ENCODE data around the gene CCHCR1.
A peak's percentile ranks its signal among the peaks of the same experiment; 100 is the strongest.
"Not testable (repeated sequence)": the region's sequence is repeated elsewhere in the genome, so short reads cannot be mapped to it uniquely, and the experiment has no call there.

CCHCR1 gene

GRCh38 chr6:31192431-31193105 is 35.0 kb upstream of the CCHCR1 start:
- H3K4me1 Mint-ChIP-seq (ENCODE audit: low read depth): peaks cover 23% of the 10 kb centered on the region
- not testable (repeated sequence) for H3K27me3 Mint-ChIP-seq; H3K36me3 Mint-ChIP-seq; H3K9me3 Mint-ChIP-seq (ENCODE audit: low read depth); H3K4me3 Mint-ChIP-seq; H3K27ac Mint-ChIP-seq

- Mint-ChIP-seq H3K4me1 (ENCODE audit: low read depth) (peaks cover 10% of the 10 kb centered on the region), H3K27ac (no peak overlapping the region), H3K9me3 (ENCODE audit: low read depth) (no peaks in the 10 kb centered on the region), H3K4me3 (no peak overlapping the region), H3K36me3 (peaks cover 2% of the 10 kb centered on the region), H3K27me3 (no peaks in the 10 kb centered on the region)
Measured at GRCh38 chr6:31190488-31190887, 32.9 kb upstream of the CCHCR1 start.

DNA sequence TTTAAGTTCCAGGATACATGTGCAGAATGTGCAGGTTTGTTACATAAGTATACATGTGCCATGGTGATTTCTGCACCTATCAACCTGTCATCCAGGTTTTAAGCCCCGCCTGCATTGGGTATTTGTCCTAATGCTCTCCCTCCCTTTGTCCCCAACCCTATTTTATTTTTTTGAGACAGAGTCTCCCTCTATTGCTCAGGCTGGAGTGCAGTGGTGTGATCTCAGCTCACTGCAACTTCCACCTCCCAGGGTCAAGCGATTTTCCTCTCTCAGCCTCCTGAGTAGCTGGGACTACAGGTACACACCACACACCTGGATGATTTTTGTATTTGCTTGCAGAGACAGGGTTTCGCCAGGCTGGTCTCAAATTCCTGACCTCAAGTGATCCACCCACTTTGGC is 31.6 kb upstream of the CCHCR1 start:
- not testable (repeated sequence) for H3K9me3 Mint-ChIP-seq (ENCODE audit: low read depth); H3K27ac Mint-ChIP-seq; H3K36me3 Mint-ChIP-seq; H3K27me3 Mint-ChIP-seq; H3K4me3 Mint-ChIP-seq; H3K4me1 Mint-ChIP-seq (ENCODE audit: low read depth)

DNA sequence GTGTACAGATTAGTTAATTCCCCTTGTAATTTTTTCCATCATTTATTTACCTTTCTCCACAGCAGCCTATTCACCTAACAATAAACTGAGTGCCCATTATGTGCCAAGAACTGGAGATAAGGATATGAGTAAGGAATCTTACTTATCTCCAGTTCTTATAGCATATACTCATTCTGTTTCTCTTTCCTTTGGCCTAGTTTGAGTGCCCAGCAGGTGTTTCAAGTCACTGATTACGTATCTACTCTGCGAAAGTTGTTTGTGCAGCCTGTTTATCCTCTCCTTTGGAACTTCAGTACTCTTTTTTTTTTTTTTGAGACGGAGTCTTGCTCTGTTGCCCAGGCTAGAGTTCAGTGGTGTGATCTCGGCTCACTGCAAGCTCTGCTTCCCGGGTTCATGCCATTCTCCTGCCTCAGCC is 30.2 kb upstream of the CCHCR1 start:
- H3K27me3 Mint-ChIP-seq: no peaks in the 10 kb centered on the region
- no peak overlapping the region for H3K4me3 Mint-ChIP-seq
- H3K36me3 Mint-ChIP-seq: no peaks in the 10 kb centered on the region
- H3K4me1 Mint-ChIP-seq (ENCODE audit: low read depth): peaks cover 2% of the 10 kb centered on the region
- no peak overlapping the region for H3K27ac Mint-ChIP-seq
- no peaks in the 10 kb centered on the region for H3K9me3 Mint-ChIP-seq (ENCODE audit: low read depth)

DNA sequence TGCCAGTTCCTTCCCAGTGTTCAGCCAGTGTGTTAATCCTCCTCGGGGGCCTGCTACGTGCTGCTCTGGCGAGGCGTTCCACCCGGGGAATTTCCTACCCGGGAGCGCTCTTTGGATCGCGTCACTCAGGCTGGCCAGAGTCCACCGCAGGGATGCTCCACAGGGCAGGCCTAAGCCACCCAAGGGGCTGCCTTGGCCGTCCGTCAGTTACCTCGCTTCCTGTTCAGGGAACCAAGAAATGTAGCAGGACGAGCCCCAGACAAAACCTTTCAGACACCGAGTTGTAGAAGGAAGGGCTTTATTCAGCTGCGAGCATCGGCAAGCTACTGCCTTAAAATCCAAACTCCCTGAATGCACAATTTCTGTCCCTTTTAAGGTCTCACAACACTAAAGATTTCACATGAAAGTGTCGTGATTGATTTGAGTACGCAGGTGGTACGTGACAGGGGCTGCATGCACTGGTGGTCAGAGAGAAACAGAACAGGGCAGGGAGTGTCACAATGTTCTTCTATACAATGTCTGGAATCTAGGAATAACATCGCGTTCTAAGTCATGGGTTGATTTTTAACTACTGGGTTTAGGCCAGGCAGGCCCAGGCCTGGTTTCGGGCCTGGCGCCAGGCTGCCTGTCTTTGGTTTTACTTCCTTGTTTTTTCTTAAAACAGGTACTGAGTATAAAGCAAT is 28.6 kb upstream of the CCHCR1 start:
- no peaks in the 10 kb centered on the region for H3K27me3 Mint-ChIP-seq
- H3K4me1 Mint-ChIP-seq (ENCODE audit: low read depth): no peaks in the 10 kb centered on the region
- H3K36me3 Mint-ChIP-seq: no peaks in the 10 kb centered on the region
- H3K27ac Mint-ChIP-seq: no peak overlapping the region
- no peak overlapping the region for H3K4me3 Mint-ChIP-seq
- no peaks in the 10 kb centered on the region for H3K9me3 Mint-ChIP-seq (ENCODE audit: low read depth)

- H3K9me3 Mint-ChIP-seq (ENCODE audit: low read depth); H3K36me3 Mint-ChIP-seq; H3K27me3 Mint-ChIP-seq; H3K27ac Mint-ChIP-seq; H3K4me3 Mint-ChIP-seq; H3K4me1 Mint-ChIP-seq (ENCODE audit: low read depth): not testable (repeated sequence)
Measured at GRCh38 chr6:31185695-31186051, 28.1 kb upstream of the CCHCR1 start.

GRCh38 chr6:31183859-31184258 is 26.3 kb upstream of the CCHCR1 start:
- not testable (repeated sequence) for H3K27me3 Mint-ChIP-seq; H3K4me3 Mint-ChIP-seq; H3K36me3 Mint-ChIP-seq; H3K9me3 Mint-ChIP-seq (ENCODE audit: low read depth); H3K27ac Mint-ChIP-seq; H3K4me1 Mint-ChIP-seq (ENCODE audit: low read depth)

- H3K4me1 Mint-ChIP-seq (ENCODE audit: low read depth); H3K27ac Mint-ChIP-seq; H3K4me3 Mint-ChIP-seq; H3K9me3 Mint-ChIP-seq (ENCODE audit: low read depth); H3K36me3 Mint-ChIP-seq; H3K27me3 Mint-ChIP-seq: not testable (repeated sequence)
Measured at GRCh38 chr6:31183287-31183686, 25.7 kb upstream of the CCHCR1 start.

DNA sequence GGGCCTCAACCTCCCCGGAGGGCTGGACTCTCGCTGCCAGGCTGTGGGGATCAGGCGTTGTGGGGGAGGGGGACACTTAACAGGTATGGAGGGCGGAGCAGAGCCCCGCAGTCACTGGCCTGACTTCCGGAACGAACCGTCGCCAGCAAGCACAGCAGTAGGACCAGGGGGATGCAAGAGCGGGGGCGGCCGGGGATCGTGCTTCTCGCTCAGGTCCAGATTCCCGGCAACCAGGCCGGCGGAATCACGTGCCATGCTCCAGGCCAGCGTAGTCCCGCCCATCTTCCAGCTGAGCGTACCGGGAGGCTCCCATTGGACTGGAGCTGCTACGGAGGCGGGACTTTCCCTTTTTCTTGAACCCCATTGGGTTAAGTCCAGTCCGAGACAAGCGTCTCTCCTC is 22.9 kb upstream of the CCHCR1 start:
- Mint-ChIP-seq H3K9me3 (ENCODE audit: low read depth) (no peaks in the 10 kb centered on the region), H3K4me3 (peak overlapping the region; percentile 79), H3K36me3 (no peaks in the 10 kb centered on the region), H3K27me3 (no peaks in the 10 kb centered on the region), H3K27ac (peak overlapping the region; percentile 16), H3K4me1 (ENCODE audit: low read depth) (peaks cover 10% of the 10 kb centered on the region)

- H3K27ac Mint-ChIP-seq: no peak overlapping the region
- H3K27me3 Mint-ChIP-seq: no peaks in the 10 kb centered on the region
- H3K36me3 Mint-ChIP-seq: no peaks in the 10 kb centered on the region
- peak overlapping the region; percentile 79 for H3K4me3 Mint-ChIP-seq
- H3K9me3 Mint-ChIP-seq (ENCODE audit: low read depth): no peaks in the 10 kb centered on the region
- peaks cover 10% of the 10 kb centered on the region for H3K4me1 Mint-ChIP-seq (ENCODE audit: low read depth)
Measured at GRCh38 chr6:31179896-31180295, 22.3 kb upstream of the CCHCR1 start.

- Mint-ChIP-seq H3K4me1 (ENCODE audit: low read depth) (peaks cover 10% of the 10 kb centered on the region), H3K36me3 (no peaks in the 10 kb centered on the region), H3K9me3 (ENCODE audit: low read depth) (no peaks in the 10 kb centered on the region), H3K27ac (no peak overlapping the region), H3K4me3 (no peak overlapping the region), H3K27me3 (no peaks in the 10 kb centered on the region)
Measured at GRCh38 chr6:31179042-31179386, 21.4 kb upstream of the CCHCR1 start.

DNA sequence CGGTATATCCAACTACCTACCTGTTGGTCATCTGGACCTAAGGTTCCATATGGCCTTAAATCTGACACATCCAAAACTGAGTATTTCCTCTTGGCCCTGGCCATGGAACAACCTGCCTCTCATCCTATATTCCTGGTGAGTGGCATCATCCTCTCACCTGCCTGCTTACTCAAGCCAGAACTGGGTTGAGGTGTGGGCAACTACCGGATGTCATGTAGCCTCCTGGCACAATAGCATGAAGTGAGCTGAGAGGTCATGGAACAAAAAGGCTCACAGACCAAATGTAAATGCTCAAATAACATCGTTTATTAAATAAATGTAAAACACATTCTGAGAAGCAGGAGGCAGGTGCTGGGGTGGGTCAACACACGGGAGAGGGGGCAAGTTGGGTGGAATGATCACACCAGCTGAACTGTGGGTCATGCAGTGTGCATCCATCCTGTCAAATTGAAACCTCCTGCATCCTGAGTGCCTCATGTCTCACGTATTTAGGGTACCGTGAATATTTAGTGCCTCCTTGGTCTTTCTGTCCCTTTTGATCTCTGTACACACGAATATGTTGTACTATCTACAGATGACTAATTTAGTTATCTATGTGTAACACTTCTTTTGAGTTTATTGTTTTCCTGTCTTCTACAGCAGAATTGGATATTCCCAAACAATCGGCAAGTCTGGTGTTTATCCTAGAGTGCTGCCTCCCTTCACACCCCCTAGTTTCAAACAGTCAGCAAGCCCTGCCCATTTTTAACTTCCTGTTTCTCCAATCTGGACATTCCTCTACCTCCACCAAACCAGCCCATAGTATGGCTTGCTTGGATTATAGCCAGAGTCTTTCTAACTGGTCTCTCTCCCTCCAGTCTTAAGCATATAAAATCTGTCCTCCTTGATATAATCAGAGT is 20.8 kb upstream of the CCHCR1 start:
- Mint-ChIP-seq H3K9me3 (ENCODE audit: low read depth) (no peaks in the 10 kb centered on the region), H3K27me3 (no peaks in the 10 kb centered on the region), H3K36me3 (no peaks in the 10 kb centered on the region), H3K4me1 (ENCODE audit: low read depth) (peaks cover 10% of the 10 kb centered on the region), H3K27ac (no peak overlapping the region), H3K4me3 (no peak overlapping the region)

- Mint-ChIP-seq H3K4me1 (ENCODE audit: low read depth) (peaks cover 10% of the 10 kb centered on the region), H3K27ac (no peak overlapping the region), H3K36me3 (no peaks in the 10 kb centered on the region), H3K9me3 (ENCODE audit: low read depth) (no peaks in the 10 kb centered on the region), H3K4me3 (no peak overlapping the region), H3K27me3 (no peaks in the 10 kb centered on the region)
Measured at GRCh38 chr6:31175971-31176370, 18.4 kb upstream of the CCHCR1 start.

DNA sequence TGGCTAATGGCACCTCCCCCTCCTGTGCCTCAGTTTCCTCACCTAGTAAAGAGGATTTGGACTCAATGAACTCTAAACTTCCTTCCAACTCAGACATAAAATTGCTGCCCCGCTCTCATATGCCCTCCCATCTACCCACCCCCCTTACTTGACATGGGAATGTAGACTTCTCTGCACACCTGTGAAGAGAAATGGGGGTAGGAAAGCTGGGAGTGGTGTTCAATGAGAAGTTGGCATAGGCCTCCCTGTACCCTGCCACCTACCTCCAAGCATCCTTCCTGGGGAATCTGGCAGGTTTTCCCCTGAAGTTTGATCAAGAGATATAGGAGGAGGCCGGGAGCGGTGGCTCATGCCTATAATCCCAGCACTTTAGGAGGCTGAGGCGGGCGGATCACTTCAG is 16.8 kb upstream of the CCHCR1 start:
- H3K9me3 Mint-ChIP-seq (ENCODE audit: low read depth): no peaks in the 10 kb centered on the region
- H3K27ac Mint-ChIP-seq: no peak overlapping the region
- H3K36me3 Mint-ChIP-seq: no peaks in the 10 kb centered on the region
- H3K4me1 Mint-ChIP-seq (ENCODE audit: low read depth): peaks cover 10% of the 10 kb centered on the region
- no peak overlapping the region for H3K4me3 Mint-ChIP-seq
- no peaks in the 10 kb centered on the region for H3K27me3 Mint-ChIP-seq

GRCh38 chr6:31173406-31173805 is 15.8 kb upstream of the CCHCR1 start:
- Mint-ChIP-seq H3K27ac (no peak overlapping the region), H3K9me3 (ENCODE audit: low read depth) (no peaks in the 10 kb centered on the region), H3K36me3 (no peaks in the 10 kb centered on the region), H3K27me3 (no peaks in the 10 kb centered on the region), H3K4me3 (no peak overlapping the region), H3K4me1 (ENCODE audit: low read depth) (peaks cover 7% of the 10 kb centered on the region)

All from activated naive CD8-positive, alpha-beta T cell (primary cell).